ENCODE data around the gene GRK2.

GRK2 gene

GRCh38 chr11:67243051-67243450 is 23.2 kb upstream of the GRK2 start:
- H3K9me3 Mint-ChIP-seq, result no peaks in the 10 kb centered on the region
- peaks cover 55% of the 10 kb centered on the region for H3K36me3 Mint-ChIP-seq (ENCODE audit: low read depth)
- DNase-seq, result no peak
- no peaks in the 10 kb centered on the region for H3K27me3 Mint-ChIP-seq (ENCODE audit: low read depth, poor library complexity)
- H3K4me3 Mint-ChIP-seq, result peak overlapping the region; percentile 99
- no peak for TF ChIP-seq CTCF (IDR thresholded peaks at IDR 0.05)
- H3K27ac Mint-ChIP-seq, result no peak overlapping the region
- H3K4me1 Mint-ChIP-seq, result peaks cover 44% of the 10 kb centered on the region

GRCh38 chr11:67245046-67245445 is 21.2 kb upstream of the GRK2 start:
- H3K27me3 Mint-ChIP-seq (ENCODE audit: low read depth, poor library complexity), result no peaks in the 10 kb centered on the region
- no peak overlapping the region for H3K4me3 Mint-ChIP-seq
- DNase-seq, result no peak
- no peaks in the 10 kb centered on the region for H3K9me3 Mint-ChIP-seq
- H3K4me1 Mint-ChIP-seq, result peaks cover 28% of the 10 kb centered on the region
- no peak for TF ChIP-seq CTCF (IDR thresholded peaks at IDR 0.05)
- peaks cover 75% of the 10 kb centered on the region for H3K36me3 Mint-ChIP-seq (ENCODE audit: low read depth)
- H3K27ac Mint-ChIP-seq, result peak overlapping the region; percentile 47

- no peaks in the 10 kb centered on the region for H3K27me3 Mint-ChIP-seq (ENCODE audit: low read depth, poor library complexity)
- peaks cover 89% of the 10 kb centered on the region for H3K36me3 Mint-ChIP-seq (ENCODE audit: low read depth)
- H3K27ac Mint-ChIP-seq, result peak overlapping the region; percentile 65
- no peak for TF ChIP-seq CTCF (IDR thresholded peaks at IDR 0.05)
- DNase-seq, result no peak
- no peaks in the 10 kb centered on the region for H3K9me3 Mint-ChIP-seq
- H3K4me1 Mint-ChIP-seq, result peaks cover 2% of the 10 kb centered on the region
- no peak overlapping the region for H3K4me3 Mint-ChIP-seq
These were observed 18.2 kb upstream of the GRK2 start for GRCh38 chr11:67247946-67248550.

GRCh38 chr11:67248653-67249052 is 17.6 kb upstream of the GRK2 start:
- Mint-ChIP-seq H3K36me3 (ENCODE audit: low read depth) (peaks cover 89% of the 10 kb centered on the region), H3K27me3 (ENCODE audit: low read depth, poor library complexity) (no peaks in the 10 kb centered on the region), H3K4me3 (no peak overlapping the region), H3K9me3 (no peaks in the 10 kb centered on the region), H3K4me1 (no peaks in the 10 kb centered on the region), H3K27ac (no peak overlapping the region)
- DNase-seq, result no peak
- TF ChIP-seq CTCF (IDR thresholded peaks at IDR 0.05), result no peak

GRCh38 chr11:67250059-67251043 is 15.9 kb upstream of the GRK2 start:
- Mint-ChIP-seq H3K4me3 (no peak overlapping the region), H3K9me3 (no peaks in the 10 kb centered on the region), H3K27ac (peak overlapping the region; percentile 85), H3K27me3 (ENCODE audit: low read depth, poor library complexity) (no peaks in the 10 kb centered on the region), H3K36me3 (ENCODE audit: low read depth) (peaks cover 90% of the 10 kb centered on the region), H3K4me1 (no peaks in the 10 kb centered on the region)
- DNase-seq, result no peak
- no peak for TF ChIP-seq CTCF (IDR thresholded peaks at IDR 0.05)
